HCT116 (cell line): ENCODE measurements around the gene RBP4. TPM values are rescaled to one million over a fixed set of nuclear protein-coding genes. Genes with fewer than 3 reads are reported as not detected.
"Not testable (repeated sequence)": the region's sequence is repeated elsewhere in the genome, so short reads cannot be mapped to it uniquely, and the experiment has no call there.

Experiments
- ATAC-seq: fragments of 200-7000 bp; cut with Tn5 transposase; 2 replicates; pipeline ENCODE4 v1.9.1; 2020; ENCODE audit warnings: mild to moderate bottlenecking, moderate library complexity
- BruUV-seq: library from RNA; stranded (reverse); fragments of 400-500 nt; replicated peaks from 2 replicates; lab custom pipeline; 2021; lab: Mats Ljungman, UMichigan
- CTCF ChIA-PET: fragments of 300-600 bp; sonication (Branson Sonifier 250); formaldehyde crosslinking; loops from one replicate; lab custom pipeline; 2021; ENCODE audit warnings: antibody characterized with exemption; lab: Charles Lee
- POLR2A ChIA-PET: fragments of 300-600, 350-600 bp; sonication (Branson Sonifier 250); formaldehyde crosslinking; loops from one replicate; lab custom pipeline; 2021; ENCODE audit warnings: antibody characterized with exemption; lab: Charles Lee
- RAD21 ChIA-PET, 2 experiments: fragments of 300-600 bp; sonication (Branson Sonifier 250); formaldehyde crosslinking; loops; one replicate each; lab custom pipeline; 2023; ENCODE audit warnings: low total read pairs in 2 of 2; ENCODE audit not compliant: uncharacterized antibody in 2 of 2, unreplicated experiment in 2 of 2, low non-redundant PET in 1 of 2; lab: Charles Lee
- DNase-seq: peaks from one replicate; pipeline ENCODE4 v3.0.0-alpha.2; 2010; ENCODE audit warnings: low read depth, low spot score
- H2AFZ ChIP-seq: fragments of 200-600 bp; shearing (Covaris generic), sonication (generic); 2 replicates; pipeline ENCODE4 v1.6.1; 2017; ENCODE audit warnings: low read depth, mixed run types, mixed read lengths, antibody characterized with exemption, low read length; ENCODE audit not compliant: poor library complexity, severe bottlenecking
- H3K27ac ChIP-seq: 2 replicates; pipeline ENCODE4 v1.5.1; 2012; ENCODE audit warnings: low read depth, low read length
- H3K27me3 ChIP-seq: fragments of 200-600 bp; sonication (generic); 2 replicates; pipeline ENCODE4 v1.6.1; 2016; ENCODE audit warnings: mixed run types, low read length, mixed read lengths; ENCODE audit not compliant: insufficient read depth
- H3K36me3 ChIP-seq, 2 experiments: fragments of 200-500 bp in 1 of 2; fragments of 200-600 bp in 1 of 2; sonication (Bioruptor generic) in 1 of 2; sonication (generic) in 1 of 2; 2 replicates each; pipeline versions ENCODE4 v1.5.1 to v1.6.1; 2014 to 2016; ENCODE audit warnings: low read length in 2 of 2, inconsistent platforms in 1 of 2, mixed read lengths in 1 of 2, mixed run types in 1 of 2; ENCODE audit not compliant: insufficient read depth in 2 of 2, control insufficient read depth in 1 of 2
- H3K4me1 ChIP-seq, 2 experiments: fragments of 200-600 bp in 1 of 2; sonication (generic) in 1 of 2; 2 replicates each; pipeline versions ENCODE4 v1.5.1 to v1.6.1; 2012 to 2017; ENCODE audit warnings: low read length in 2 of 2, inconsistent platforms in 1 of 2, mild to moderate bottlenecking in 1 of 2, mixed read lengths in 1 of 2, mixed run types in 1 of 2, moderate library complexity in 1 of 2; ENCODE audit not compliant: insufficient read depth in 2 of 2, control insufficient read depth in 1 of 2
- H3K4me2 ChIP-seq: fragments of 200-600 bp; sonication (generic); 2 replicates; pipeline ENCODE4 v1.6.1; 2017; ENCODE audit warnings: mixed run types, low read length, mixed read lengths
- H3K4me3 ChIP-seq, 2 experiments: fragments of 200-600 bp in 1 of 2; sonication (generic) in 1 of 2; replicated peaks in 1 of 2; 2 replicates each; pipeline ENCODE4 v1.5.1; 2011 to 2016; ENCODE audit warnings: low read length in 2 of 2, control low read depth in 1 of 2, low read depth in 1 of 2, mild to moderate bottlenecking in 1 of 2, mixed read lengths in 1 of 2, mixed run types in 1 of 2
- H3K79me2 ChIP-seq: fragments of 200-600 bp; sonication (generic); 2 replicates; pipeline ENCODE4 v1.6.1; 2017; ENCODE audit warnings: mild to moderate bottlenecking, mixed run types, low read length, moderate library complexity, mixed read lengths; ENCODE audit not compliant: insufficient read depth
- H3K9ac ChIP-seq: fragments of 200-600 bp; sonication (generic); 2 replicates; pipeline ENCODE4 v1.6.1; 2016; ENCODE audit warnings: low read length, mixed read lengths
- H3K9me2 ChIP-seq: fragments of 200-600 bp; sonication (generic), shearing (Covaris generic); 2 replicates; pipeline ENCODE4 v1.6.1; 2017; ENCODE audit warnings: mixed run types, mild to moderate bottlenecking, moderate library complexity; ENCODE audit not compliant: insufficient read depth
- H3K9me3 ChIP-seq, 2 experiments: fragments of 200-500 bp in 1 of 2; fragments of 200-600 bp in 1 of 2; sonication (Bioruptor generic) in 1 of 2; sonication (generic) in 1 of 2; 2 replicates each; pipeline ENCODE4 v1.6.1; 2014 to 2017; ENCODE audit warnings: low read length in 2 of 2, mixed read lengths in 2 of 2, inconsistent platforms in 1 of 2, low read depth in 1 of 2, mild to moderate bottlenecking in 1 of 2, mixed run types in 1 of 2, moderate library complexity in 1 of 2; ENCODE audit not compliant: control insufficient read depth in 1 of 2, insufficient read depth in 1 of 2
- H4K20me1 ChIP-seq: fragments of 200-600 bp; sonication (generic), shearing (Covaris generic); 2 replicates; pipeline ENCODE4 v1.6.1; 2017; ENCODE audit warnings: mixed run types, mild to moderate bottlenecking, moderate library complexity; ENCODE audit not compliant: insufficient read depth
- EGR1 ChIP-seq: IDR thresholded peaks from 2 replicates; pipeline ENCODE4 v1.6.1; 2012; ENCODE audit warnings: low read depth
- ELF1 ChIP-seq: IDR thresholded peaks from 2 replicates; pipeline ENCODE4 v1.6.1; 2012; ENCODE audit warnings: low read depth, borderline replicate concordance
- EZH2 ChIP-seq: fragments of 200-600 bp; sonication (generic); IDR thresholded peaks from 2 replicates; pipeline ENCODE4 v1.6.1; 2017; ENCODE audit warnings: antibody characterized with exemption, mixed run types
- EZH2phosphoT487 ChIP-seq: fragments of 200-600 bp; IDR thresholded peaks from 2 replicates; pipeline ENCODE4 v1.6.1; 2018; ENCODE audit warnings: antibody characterized with exemption, borderline replicate concordance
- FOSL1 ChIP-seq: IDR thresholded peaks from 2 replicates; pipeline ENCODE4 v1.6.1; 2012; ENCODE audit warnings: low read depth
- POLR2A ChIP-seq: IDR thresholded peaks from 2 replicates; pipeline ENCODE4 v1.7.0; 2011; ENCODE audit warnings: borderline replicate concordance; ENCODE audit not compliant: insufficient read depth, insufficient read length; ENCODE audit errors: extremely low read depth
- POLR2AphosphoS5 ChIP-seq: IDR thresholded peaks from 2 replicates; pipeline ENCODE4 v1.6.1; 2011; ENCODE audit warnings: mild to moderate bottlenecking, low read depth, low read length, moderate library complexity
- RAD21 ChIP-seq: IDR thresholded peaks from 2 replicates; pipeline ENCODE4 v1.6.1; 2012; ENCODE audit warnings: low read depth, mild to moderate bottlenecking
- SP1 ChIP-seq: IDR thresholded peaks from 2 replicates; pipeline ENCODE4 v1.6.1; 2012; ENCODE audit warnings: low read depth
- SRF ChIP-seq: IDR thresholded peaks from 2 replicates; pipeline ENCODE4 v1.6.1; 2012; ENCODE audit warnings: low read depth
- YY1 ChIP-seq: IDR thresholded peaks from 2 replicates; pipeline ENCODE4 v1.6.1; 2011; ENCODE audit warnings: low read length, low read depth, moderate library complexity, mild to moderate bottlenecking; ENCODE audit not compliant: insufficient replicate concordance; ENCODE audit errors: extremely low read depth
- ZFX ChIP-seq: fragments of 450-650 bp; IDR thresholded peaks from 2 replicates; pipeline ENCODE4 v1.6.1; 2017
- ZNF274 ChIP-seq: fragments of 200-500 bp; sonication (Bioruptor generic); IDR thresholded peaks from 2 replicates; pipeline ENCODE4 v1.6.1; 2014; ENCODE audit warnings: mild to moderate bottlenecking, low read depth, low read length, inconsistent platforms
- intact Hi-C: fragments of 100-400 bp; cut with micrococcal nuclease; formaldehyde crosslinking; loops from 2 replicates; pipeline ENCODE4 v1.10.0; 2022
- total RNA-seq: library from RNA; stranded (reverse); gene quantifications from one replicate; pipeline ENCODE4 v1.2.1, GENCODE V29; 2021; ENCODE audit not compliant: unreplicated experiment
- TF ChIP-seq, protein P1 (sequence below): IDR thresholded peaks from 2 replicates; pipeline ENCODE4 v1.6.1; 2011; ENCODE audit warnings: mild to moderate bottlenecking, low read length, moderate library complexity; ENCODE audit not compliant: insufficient replicate concordance; ENCODE audit errors: extremely low read depth
- TF ChIP-seq, protein P2 (sequence below): IDR thresholded peaks from 2 replicates; pipeline ENCODE4 v1.6.1; 2012
- TF ChIP-seq, protein P3 (sequence below): IDR thresholded peaks from 2 replicates; pipeline ENCODE4 v1.6.1; 2012; ENCODE audit warnings: low read depth

The RBP4 gene
- total RNA-seq, 1 experiment from 2014 or later: 2.4 TPM

DNA sequence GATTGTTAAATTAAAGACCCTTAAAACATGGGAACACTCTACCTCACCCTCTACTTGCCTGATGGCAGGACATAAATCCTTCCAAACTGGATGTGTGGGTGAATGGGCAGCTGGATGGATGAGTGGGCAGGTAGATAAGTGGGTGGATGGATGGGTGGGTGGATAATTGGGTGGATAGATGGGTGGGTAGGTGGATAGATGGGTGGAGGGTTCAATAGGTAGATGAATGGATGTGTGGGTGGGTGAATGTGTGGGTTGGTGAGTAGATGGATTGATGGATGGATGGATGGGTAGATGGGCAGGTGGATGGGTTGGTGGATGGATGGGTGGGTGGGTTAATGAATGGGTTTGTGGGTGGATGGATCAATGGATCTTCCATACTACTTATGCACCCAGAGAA is 53.5 kb downstream of the RBP4 start:
- Histone ChIP-seq H3K4me1 (no peaks in the 10 kb centered on the region), H3K27me3 (no peaks in the 10 kb centered on the region), H3K79me2 (no peaks in the 10 kb centered on the region), H3K9ac (no peak overlapping the region), H4K20me1 (no peaks in the 10 kb centered on the region), H3K4me3 (no peak overlapping the region), H3K9me3 (no peaks in the 10 kb centered on the region), H3K36me3 (no peaks in the 10 kb centered on the region), H3K9me2 (no peaks in the 10 kb centered on the region), H3K27ac (no peak overlapping the region), H3K4me2 (no peak overlapping the region), H2AFZ (no peak overlapping the region)
- no peak for ATAC-seq
- POLR2A ChIA-PET: no interaction called here
- no peak for TF ChIP-seq SRF
- no peak for TF ChIP-seq FOSL1
- TF ChIP-seq, protein P1, sequence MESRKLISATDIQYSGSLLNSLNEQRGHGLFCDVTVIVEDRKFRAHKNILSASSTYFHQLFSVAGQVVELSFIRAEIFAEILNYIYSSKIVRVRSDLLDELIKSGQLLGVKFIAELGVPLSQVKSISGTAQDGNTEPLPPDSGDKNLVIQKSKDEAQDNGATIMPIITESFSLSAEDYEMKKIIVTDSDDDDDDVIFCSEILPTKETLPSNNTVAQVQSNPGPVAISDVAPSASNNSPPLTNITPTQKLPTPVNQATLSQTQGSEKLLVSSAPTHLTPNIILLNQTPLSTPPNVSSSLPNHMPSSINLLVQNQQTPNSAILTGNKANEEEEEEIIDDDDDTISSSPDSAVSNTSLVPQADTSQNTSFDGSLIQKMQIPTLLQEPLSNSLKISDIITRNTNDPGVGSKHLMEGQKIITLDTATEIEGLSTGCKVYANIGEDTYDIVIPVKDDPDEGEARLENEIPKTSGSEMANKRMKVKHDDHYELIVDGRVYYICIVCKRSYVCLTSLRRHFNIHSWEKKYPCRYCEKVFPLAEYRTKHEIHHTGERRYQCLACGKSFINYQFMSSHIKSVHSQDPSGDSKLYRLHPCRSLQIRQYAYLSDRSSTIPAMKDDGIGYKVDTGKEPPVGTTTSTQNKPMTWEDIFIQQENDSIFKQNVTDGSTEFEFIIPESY: no peak
- TF ChIP-seq EZH2: no peak
- TF ChIP-seq, protein P2, sequence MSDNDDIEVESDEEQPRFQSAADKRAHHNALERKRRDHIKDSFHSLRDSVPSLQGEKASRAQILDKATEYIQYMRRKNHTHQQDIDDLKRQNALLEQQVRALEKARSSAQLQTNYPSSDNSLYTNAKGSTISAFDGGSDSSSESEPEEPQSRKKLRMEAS: no peak
- no peak for TF ChIP-seq ZNF274
- TF ChIP-seq, protein P3, sequence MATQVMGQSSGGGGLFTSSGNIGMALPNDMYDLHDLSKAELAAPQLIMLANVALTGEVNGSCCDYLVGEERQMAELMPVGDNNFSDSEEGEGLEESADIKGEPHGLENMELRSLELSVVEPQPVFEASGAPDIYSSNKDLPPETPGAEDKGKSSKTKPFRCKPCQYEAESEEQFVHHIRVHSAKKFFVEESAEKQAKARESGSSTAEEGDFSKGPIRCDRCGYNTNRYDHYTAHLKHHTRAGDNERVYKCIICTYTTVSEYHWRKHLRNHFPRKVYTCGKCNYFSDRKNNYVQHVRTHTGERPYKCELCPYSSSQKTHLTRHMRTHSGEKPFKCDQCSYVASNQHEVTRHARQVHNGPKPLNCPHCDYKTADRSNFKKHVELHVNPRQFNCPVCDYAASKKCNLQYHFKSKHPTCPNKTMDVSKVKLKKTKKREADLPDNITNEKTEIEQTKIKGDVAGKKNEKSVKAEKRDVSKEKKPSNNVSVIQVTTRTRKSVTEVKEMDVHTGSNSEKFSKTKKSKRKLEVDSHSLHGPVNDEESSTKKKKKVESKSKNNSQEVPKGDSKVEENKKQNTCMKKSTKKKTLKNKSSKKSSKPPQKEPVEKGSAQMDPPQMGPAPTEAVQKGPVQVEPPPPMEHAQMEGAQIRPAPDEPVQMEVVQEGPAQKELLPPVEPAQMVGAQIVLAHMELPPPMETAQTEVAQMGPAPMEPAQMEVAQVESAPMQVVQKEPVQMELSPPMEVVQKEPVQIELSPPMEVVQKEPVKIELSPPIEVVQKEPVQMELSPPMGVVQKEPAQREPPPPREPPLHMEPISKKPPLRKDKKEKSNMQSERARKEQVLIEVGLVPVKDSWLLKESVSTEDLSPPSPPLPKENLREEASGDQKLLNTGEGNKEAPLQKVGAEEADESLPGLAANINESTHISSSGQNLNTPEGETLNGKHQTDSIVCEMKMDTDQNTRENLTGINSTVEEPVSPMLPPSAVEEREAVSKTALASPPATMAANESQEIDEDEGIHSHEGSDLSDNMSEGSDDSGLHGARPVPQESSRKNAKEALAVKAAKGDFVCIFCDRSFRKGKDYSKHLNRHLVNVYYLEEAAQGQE: no peak
- no peak for TF ChIP-seq EGR1
- no peak for TF ChIP-seq ELF1
- TF ChIP-seq EZH2phosphoT487: no peak
- TF ChIP-seq POLR2A: no peak
- TF ChIP-seq POLR2AphosphoS5: no peak
- TF ChIP-seq ZFX: no peak
- TF ChIP-seq SP1: no peak
- TF ChIP-seq RAD21: no peak
- TF ChIP-seq YY1: no peak
- RAD21 ChIA-PET: no interaction called here
- CTCF ChIA-PET: no interaction called here
- intact Hi-C loops: no loop called here
- BruUV-seq: no TSS peak
- DNase-seq: no peak

DNA sequence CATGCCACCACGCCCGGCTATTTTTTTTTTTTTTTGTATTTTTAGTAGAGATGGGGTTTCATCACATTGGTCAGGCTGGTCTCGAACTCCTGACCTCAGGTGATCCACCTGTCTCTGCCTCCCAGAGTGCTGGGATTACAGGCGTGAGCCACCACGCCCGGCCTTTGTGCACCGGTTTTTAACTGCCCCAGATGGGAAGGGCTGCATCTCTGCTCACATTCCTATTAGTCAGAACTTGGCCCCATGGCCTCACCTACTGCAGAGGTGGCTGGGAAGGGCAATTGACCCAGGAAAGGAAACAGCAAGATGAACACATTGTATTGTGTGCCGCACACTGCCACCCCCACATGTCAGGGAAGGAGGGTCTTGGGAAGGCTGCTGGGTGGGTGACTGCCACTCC is 54.0 kb downstream of the RBP4 start:
- RAD21 ChIA-PET, H3K27ac ChIP-seq, H4K20me1 ChIP-seq, H3K4me3 ChIP-seq, H3K27me3 ChIP-seq, ATAC-seq, intact Hi-C loops, CTCF ChIA-PET, H3K36me3 ChIP-seq, POLR2A ChIA-PET, H3K9me2 ChIP-seq, BruUV-seq, H3K9me3 ChIP-seq, DNase-seq, H2AFZ ChIP-seq, H3K4me2 ChIP-seq, H3K4me1 ChIP-seq, H3K79me2 ChIP-seq, H3K9ac ChIP-seq: not testable (repeated sequence)
